ENCODE results near the gene SLC25A21. TPM values are rescaled to one million over a fixed set of nuclear protein-coding genes. Genes with fewer than 3 reads are reported as not detected.

SLC25A21 gene
- total and polyA plus RNA-seq, 10 of the 15 experiments (the other 5 are each of a cell fraction or from before 2014, with no cell fraction given): 0.06 to 0.72 (median 0.17) TPM; not detected in 3

DNA sequence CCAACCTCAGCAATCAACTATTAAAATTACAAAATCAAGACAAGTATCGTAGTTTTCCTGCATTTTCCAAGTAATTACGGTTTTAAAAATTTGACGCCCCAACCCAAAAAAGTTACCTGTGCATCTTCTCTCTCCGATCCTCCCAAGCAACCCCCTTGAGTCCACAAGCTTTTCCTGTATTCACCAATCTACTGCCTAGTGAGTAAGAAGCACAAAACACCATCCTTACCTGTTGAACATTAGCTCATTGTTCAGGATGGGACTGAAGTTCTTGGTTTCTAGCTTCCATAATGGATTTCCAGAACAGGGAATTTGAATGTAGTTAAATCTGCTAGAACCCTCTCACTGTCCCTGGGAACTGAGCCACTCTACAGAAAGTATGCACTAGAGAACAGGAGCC is 348.8 kb downstream of the SLC25A21 start (continued):
- TF ChIP-seq STAT1 (conservative IDR thresholded peaks at IDR 0.05) (no peak), ZNF274 (IDR thresholded peaks at IDR 0.05; ENCODE audit: insufficient read depth, insufficient read length) (no peak), BRCA1 (IDR thresholded peaks at IDR 0.05; ENCODE audit: low read depth, low read length) (no peak), ZNF384 (IDR thresholded peaks at IDR 0.05; ENCODE audit: borderline replicate concordance, low read depth, low read length) (no peak), FOXK2 (IDR thresholded peaks at IDR 0.05) (no peak), SIX5 (IDR thresholded peaks at IDR 0.05; ENCODE audit: low read depth, low read length, severe bottlenecking) (no peak)

DNA sequence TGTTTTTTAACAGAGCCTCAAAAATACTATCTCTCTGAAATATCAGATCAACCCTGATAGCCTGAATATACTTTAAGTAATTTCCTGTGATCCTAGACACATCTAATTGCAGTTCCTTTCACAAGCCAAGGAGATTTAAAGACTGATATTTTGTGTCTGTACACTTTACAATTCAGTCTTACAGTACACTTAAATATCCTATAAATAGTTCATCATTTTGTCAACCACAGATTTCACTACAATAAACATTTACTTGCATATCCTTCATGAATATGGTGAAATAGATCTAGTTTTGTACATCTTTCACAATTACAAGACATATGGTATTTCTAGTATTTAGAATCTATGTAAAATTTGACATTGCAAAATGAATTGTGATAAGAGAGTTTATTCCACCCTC is 349.7 kb downstream of the SLC25A21 start:
- Histone ChIP-seq H2AFZ (ENCODE audit: control insufficient read depth, low read depth, low read length) (no peak overlapping the region), H4K20me1 (ENCODE audit: control insufficient read depth, insufficient read depth) (no peaks in the 10 kb centered on the region), H3K36me3 (ENCODE audit: control insufficient read depth in 2 of 2, insufficient read depth in 2 of 2, low read length in 1 of 2) (no peaks in the 10 kb centered on the region), H3K9me3 (replicated peaks; ENCODE audit: control insufficient read depth, insufficient read depth, low read length) (no peaks in the 10 kb centered on the region), H3K27me3 (replicated peaks in 1 of 2; ENCODE audit: control insufficient read depth in 2 of 2, insufficient read depth in 2 of 2, low read length in 1 of 2) (no peaks in the 10 kb centered on the region), H3K79me2 (ENCODE audit: control insufficient read depth, insufficient read depth, low read length) (no peaks in the 10 kb centered on the region), H3K9ac (ENCODE audit: control insufficient read depth, insufficient read depth, low read length) (no peak overlapping the region), H3K4me2 (ENCODE audit: control insufficient read depth, insufficient read depth) (no peak overlapping the region), H3K27ac (ENCODE audit: control insufficient read depth, insufficient read depth) (no peak overlapping the region), H3K4me3 (no peak overlapping the region), H3K4me1 (ENCODE audit: control insufficient read depth, insufficient read depth, low read length) (no peaks in the 10 kb centered on the region)
- SMC1A ChIA-PET (ENCODE audit: uncharacterized antibody, unreplicated experiment): interaction anchor here (0.9 kb wide), 1 partner anchor 18 kb away, joined by 3 read pairs; no protein-coding TSS in a partner anchor
- intact Hi-C loops (cut with micrococcal nuclease; ENCODE audit: unreplicated experiment): no loop called here
- in situ Hi-C loops (cut with MboI): no loop called here
- RAD21 ChIA-PET (ENCODE audit: unreplicated experiment): no interaction called here
- POLR2A ChIA-PET: no interaction called here
- no peak for FAIRE-seq
- no peak for ATAC-seq
- CTCF ChIA-PET: no interaction called here
- BruUV-seq (replicated peaks): no TSS peak
- DNase-seq (ENCODE audit: low read depth, low spot score): no peak
- TF ChIP-seq NR2F1 (conservative IDR thresholded peaks at IDR 0.05) (no peak), TAF1 (IDR thresholded peaks at IDR 0.05; ENCODE audit: borderline replicate concordance, low read depth, low read length) (no peak), SUZ12 (IDR thresholded peaks at IDR 0.05; ENCODE audit: unreplicated experiment) (no peak), MYC (IDR thresholded peaks at IDR 0.05; ENCODE audit: insufficient read depth, insufficient read length, insufficient replicate concordance, low read length, severe bottlenecking) (no peak), NFXL1 (IDR thresholded peaks at IDR 0.05; ENCODE audit: borderline replicate concordance) (no peak), JUNB (IDR thresholded peaks at IDR 0.05) (no peak), ATF7 (IDR thresholded peaks at IDR 0.05; ENCODE audit: low read depth) (no peak), YY1 (IDR thresholded peaks at IDR 0.05; ENCODE audit: low read depth, low read length) (no peak), NBN (IDR thresholded peaks at IDR 0.05) (no peak), POU2F2 (IDR thresholded peaks at IDR 0.05; ENCODE audit: borderline replicate concordance, low read depth, low read length) (no peak), CHD4 (IDR thresholded peaks at IDR 0.05) (no peak), HDAC2 (IDR thresholded peaks at IDR 0.05) (no peak)
- TF ChIP-seq, protein P1, sequence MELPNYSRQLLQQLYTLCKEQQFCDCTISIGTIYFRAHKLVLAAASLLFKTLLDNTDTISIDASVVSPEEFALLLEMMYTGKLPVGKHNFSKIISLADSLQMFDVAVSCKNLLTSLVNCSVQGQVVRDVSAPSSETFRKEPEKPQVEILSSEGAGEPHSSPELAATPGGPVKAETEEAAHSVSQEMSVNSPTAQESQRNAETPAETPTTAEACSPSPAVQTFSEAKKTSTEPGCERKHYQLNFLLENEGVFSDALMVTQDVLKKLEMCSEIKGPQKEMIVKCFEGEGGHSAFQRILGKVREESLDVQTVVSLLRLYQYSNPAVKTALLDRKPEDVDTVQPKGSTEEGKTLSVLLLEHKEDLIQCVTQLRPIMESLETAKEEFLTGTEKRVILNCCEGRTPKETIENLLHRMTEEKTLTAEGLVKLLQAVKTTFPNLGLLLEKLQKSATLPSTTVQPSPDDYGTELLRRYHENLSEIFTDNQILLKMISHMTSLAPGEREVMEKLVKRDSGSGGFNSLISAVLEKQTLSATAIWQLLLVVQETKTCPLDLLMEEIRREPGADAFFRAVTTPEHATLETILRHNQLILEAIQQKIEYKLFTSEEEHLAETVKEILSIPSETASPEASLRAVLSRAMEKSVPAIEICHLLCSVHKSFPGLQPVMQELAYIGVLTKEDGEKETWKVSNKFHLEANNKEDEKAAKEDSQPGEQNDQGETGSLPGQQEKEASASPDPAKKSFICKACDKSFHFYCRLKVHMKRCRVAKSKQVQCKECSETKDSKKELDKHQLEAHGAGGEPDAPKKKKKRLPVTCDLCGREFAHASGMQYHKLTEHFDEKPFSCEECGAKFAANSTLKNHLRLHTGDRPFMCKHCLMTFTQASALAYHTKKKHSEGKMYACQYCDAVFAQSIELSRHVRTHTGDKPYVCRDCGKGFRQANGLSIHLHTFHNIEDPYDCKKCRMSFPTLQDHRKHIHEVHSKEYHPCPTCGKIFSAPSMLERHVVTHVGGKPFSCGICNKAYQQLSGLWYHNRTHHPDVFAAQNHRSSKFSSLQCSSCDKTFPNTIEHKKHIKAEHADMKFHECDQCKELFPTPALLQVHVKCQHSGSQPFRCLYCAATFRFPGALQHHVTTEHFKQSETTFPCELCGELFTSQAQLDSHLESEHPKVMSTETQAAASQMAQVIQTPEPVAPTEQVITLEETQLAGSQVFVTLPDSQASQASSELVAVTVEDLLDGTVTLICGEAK (IDR thresholded peaks at IDR 0.05; ENCODE audit: borderline replicate concordance): no peak
- TF ChIP-seq, protein P2, sequence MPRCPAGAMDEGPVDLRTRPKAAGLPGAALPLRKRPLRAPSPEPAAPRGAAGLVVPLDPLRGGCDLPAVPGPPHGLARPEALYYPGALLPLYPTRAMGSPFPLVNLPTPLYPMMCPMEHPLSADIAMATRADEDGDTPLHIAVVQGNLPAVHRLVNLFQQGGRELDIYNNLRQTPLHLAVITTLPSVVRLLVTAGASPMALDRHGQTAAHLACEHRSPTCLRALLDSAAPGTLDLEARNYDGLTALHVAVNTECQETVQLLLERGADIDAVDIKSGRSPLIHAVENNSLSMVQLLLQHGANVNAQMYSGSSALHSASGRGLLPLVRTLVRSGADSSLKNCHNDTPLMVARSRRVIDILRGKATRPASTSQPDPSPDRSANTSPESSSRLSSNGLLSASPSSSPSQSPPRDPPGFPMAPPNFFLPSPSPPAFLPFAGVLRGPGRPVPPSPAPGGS (IDR thresholded peaks at IDR 0.05; ENCODE audit: borderline replicate concordance, insufficient read depth, low read depth, low read length, poor library complexity, severe bottlenecking): no peak
- TF ChIP-seq, protein P3, sequence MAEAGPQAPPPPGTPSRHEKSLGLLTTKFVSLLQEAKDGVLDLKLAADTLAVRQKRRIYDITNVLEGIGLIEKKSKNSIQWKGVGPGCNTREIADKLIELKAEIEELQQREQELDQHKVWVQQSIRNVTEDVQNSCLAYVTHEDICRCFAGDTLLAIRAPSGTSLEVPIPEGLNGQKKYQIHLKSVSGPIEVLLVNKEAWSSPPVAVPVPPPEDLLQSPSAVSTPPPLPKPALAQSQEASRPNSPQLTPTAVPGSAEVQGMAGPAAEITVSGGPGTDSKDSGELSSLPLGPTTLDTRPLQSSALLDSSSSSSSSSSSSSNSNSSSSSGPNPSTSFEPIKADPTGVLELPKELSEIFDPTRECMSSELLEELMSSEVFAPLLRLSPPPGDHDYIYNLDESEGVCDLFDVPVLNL (IDR thresholded peaks at IDR 0.05; ENCODE audit: low read depth, low read length): no peak

Data from GM12878 (cell line).